Pancreas (tissue), 10 donors: ENCODE measurements around the gene CYP17A1. TPM values are rescaled to one million over a fixed set of nuclear protein-coding genes. Genes with fewer than 3 reads are reported as not detected.

Source experiments
- ATAC-seq, 4 donors: fragments of 200-7000 bp; cut with Tn5 transposase; one replicate each; pipeline versions ENCODE4 v1.8.0 to v1.9.1; 2020; ENCODE audit warnings: mild to moderate bottlenecking in 4 of 4, moderate library complexity in 4 of 4
- DNase-seq, 6 donors: peaks; one replicate each; pipeline ENCODE4 v3.0.0-alpha.2; 2020
- FAIRE-seq: peaks from 2 replicates; lab custom pipeline; 2012; peaks lifted over from hg19 to GRCh38; lab: Jason Lieb, UNC
- H3K27ac ChIP-seq, 4 donors: fragments of 200-600 bp; sonication (generic); 1 replicate in 3 of 4; 2 replicates in 1 of 4; pipeline versions ENCODE4 v1.5.0 to v1.8.0; 2020
- H3K27me3 ChIP-seq, 4 donors: fragments of 200-600 bp; one replicate each; pipeline ENCODE4 v1.8.0; 2021
- H3K36me3 ChIP-seq, 3 donors: fragments of 200-600 bp; sonication (generic) in 1 of 3; one replicate each; pipeline versions ENCODE4 v1.5.0 to v1.8.0; 2020 to 2021
- H3K4me1 ChIP-seq, 3 donors: fragments of 200-600 bp; one replicate each; pipeline ENCODE4 v1.8.0; 2021
- H3K4me3 ChIP-seq, 4 donors: fragments of 200-600 bp; sonication (generic) in 2 of 4; one replicate each; pipeline versions ENCODE4 v1.5.0 to v1.8.0; 2020 to 2021
- H3K9me3 ChIP-seq, 4 donors: fragments of 200-600 bp; one replicate each; pipeline ENCODE4 v1.8.0; 2021
- WGBS, 2 donors: extraction: QIAGEN DNeasy Blood & Tissue Kit; methylation state at CpG; one replicate each; pipeline ENCODE4 v1.1.7; 2013; 5-methylcytosine and 5-hydroxymethylcytosine counted together
- intact Hi-C, 3 donors: fragments of 100-400 bp; cut with DNase I; formaldehyde crosslinking; loops; one replicate each; pipeline versions ENCODE4 v1.11.1 to v1.14.2; 2022
- polyA plus RNA-seq, 2 donors: library from polyadenylated mRNA; stranded (reverse); fragments of 200-250 nt; gene quantifications; one replicate each; pipeline ENCODE4 v1.2.3, GENCODE V29; 2013
- total RNA-seq, 6 donors: library from RNA; stranded (reverse); fragmentation: NEBNext Ultra II Directional in 4 of 6; extraction: Animal tissue kit (Norgen Biotek cat#: 25700) in 4 of 6; gene quantifications; one replicate each; pipeline versions ENCODE4 v1.2.1 to v1.2.4, GENCODE V29; 2021 to 2023
- TF ChIP-seq, protein P1 (sequence below), 4 donors: fragments of 200-600 bp; sonication (generic) in 3 of 4; IDR thresholded peaks; one replicate each; pipeline versions ENCODE4 v1.5.0 to v1.8.0; 2021; ENCODE audit warnings: antibody characterized with exemption in 4 of 4
- donor health status: healthy with polysubstance abuse.
- donor health status: DM: no; HTN: no; CAD: no; lungs with moderate emphysema.
- donor health status: DM: no; HTN: no; CAD: no.
- donor health status: control.
- donor health status: control.
- donor health status: Bipolar disorder and iron deficiency.
- donor health status: DM: yes; HTN: yes; CAD: no.
- donor health status: DM: no; HTN: no; CAD: no.
- donor health status: DM: no; HTN: no; CAD: no.
- donor health status: DM: yes; HTN: yes; CAD: no.

The CYP17A1 gene
- total and polyA plus RNA-seq, 8 donors, result 0.11 to 6.4 (median 0.35) TPM; not detected in 1

DNA sequence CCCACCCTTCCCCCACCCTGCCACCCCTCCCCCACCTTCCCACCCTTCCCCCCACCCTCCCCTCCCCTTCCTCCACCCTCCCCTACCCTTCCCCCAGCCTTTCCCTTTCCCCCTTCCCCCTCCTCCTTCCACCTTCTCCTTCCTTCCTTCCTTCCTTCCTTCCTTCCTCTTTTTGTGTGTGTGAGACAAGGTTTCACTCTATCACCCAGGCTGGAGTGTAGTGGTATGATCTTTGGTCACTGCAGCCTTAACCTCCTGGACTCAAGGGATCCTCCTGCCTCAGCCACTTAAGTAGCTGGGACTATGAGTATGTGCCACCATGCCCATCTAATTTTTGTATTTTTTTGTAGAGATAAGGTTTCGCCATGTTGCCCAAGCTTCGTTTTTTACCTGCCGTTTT, 35.2 kb downstream of the CYP17A1 start:
- H3K9me3 ChIP-seq, result no peaks in the 10 kb centered on the region
- peak overlapping the region in 1 of 4 donors; percentile 9 for H3K27ac ChIP-seq
- H3K4me3 ChIP-seq, result no peak overlapping the region
- H3K36me3 ChIP-seq, result peaks cover 0 to 20% (median 3%) of the 10 kb centered on the region in 3 donors
- peak in 1 of 4 donors; percentile 32 for ATAC-seq
- TF ChIP-seq, protein P1, sequence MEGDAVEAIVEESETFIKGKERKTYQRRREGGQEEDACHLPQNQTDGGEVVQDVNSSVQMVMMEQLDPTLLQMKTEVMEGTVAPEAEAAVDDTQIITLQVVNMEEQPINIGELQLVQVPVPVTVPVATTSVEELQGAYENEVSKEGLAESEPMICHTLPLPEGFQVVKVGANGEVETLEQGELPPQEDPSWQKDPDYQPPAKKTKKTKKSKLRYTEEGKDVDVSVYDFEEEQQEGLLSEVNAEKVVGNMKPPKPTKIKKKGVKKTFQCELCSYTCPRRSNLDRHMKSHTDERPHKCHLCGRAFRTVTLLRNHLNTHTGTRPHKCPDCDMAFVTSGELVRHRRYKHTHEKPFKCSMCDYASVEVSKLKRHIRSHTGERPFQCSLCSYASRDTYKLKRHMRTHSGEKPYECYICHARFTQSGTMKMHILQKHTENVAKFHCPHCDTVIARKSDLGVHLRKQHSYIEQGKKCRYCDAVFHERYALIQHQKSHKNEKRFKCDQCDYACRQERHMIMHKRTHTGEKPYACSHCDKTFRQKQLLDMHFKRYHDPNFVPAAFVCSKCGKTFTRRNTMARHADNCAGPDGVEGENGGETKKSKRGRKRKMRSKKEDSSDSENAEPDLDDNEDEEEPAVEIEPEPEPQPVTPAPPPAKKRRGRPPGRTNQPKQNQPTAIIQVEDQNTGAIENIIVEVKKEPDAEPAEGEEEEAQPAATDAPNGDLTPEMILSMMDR (IDR thresholded peaks at IDR 0.05), result no peak
- DNase-seq, result no peak
- WGBS, 2 donors, result 43 to 73% methylated on average over 3 of the region's 3 CpGs
- no peak for FAIRE-seq
- H3K4me1 ChIP-seq, result peaks cover 0 to 3% (median 0%) of the 10 kb centered on the region in 3 donors
- intact Hi-C loops, result no loop called here
- H3K27me3 ChIP-seq, result no peaks in the 10 kb centered on the region

- H3K27me3 ChIP-seq, result no peaks in the 10 kb centered on the region
These were observed 35.7 kb downstream of the CYP17A1 start for GRCh38 chr10:102801496-102801895.

DNA sequence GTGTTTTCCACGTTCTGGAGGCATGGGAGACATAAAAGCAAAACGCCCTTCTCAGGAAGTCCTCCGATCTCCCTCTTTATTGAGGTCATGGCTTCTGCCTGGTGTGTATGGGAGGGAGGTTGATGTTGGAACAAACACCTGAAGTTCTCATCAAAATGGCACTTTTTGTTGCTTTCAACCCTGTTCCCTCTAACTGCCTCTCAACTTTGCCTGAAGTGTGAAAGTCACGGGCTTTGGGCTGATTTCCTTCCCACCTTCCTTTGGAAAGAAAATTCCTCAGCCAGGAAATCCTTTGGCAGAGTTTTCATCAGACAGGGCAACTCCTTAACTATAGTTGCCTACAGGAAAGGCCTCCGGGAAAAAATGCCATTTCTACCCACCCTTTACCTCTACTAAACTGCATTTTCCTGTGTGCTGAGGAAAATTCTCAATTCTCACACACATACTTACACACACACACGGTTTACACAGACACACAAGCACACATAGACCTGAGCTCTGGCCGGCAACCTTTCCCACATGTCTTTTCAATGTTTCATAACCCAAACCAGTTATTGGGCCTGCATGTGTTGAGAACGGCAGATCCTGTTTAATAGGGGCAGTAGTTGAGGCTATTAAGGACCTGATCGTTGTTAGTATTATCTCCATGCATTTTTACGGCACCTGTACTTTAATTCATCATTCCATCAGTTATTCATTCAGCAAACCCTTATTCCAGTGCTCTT, 36.4 kb downstream of the CYP17A1 start:
- Histone ChIP-seq H3K27ac (peak overlapping the region in 2 of 4 donors; percentile 13 to 47), H3K9me3 (no peaks in the 10 kb centered on the region), H3K27me3 (no peaks in the 10 kb centered on the region), H3K4me1 (peaks cover 0 to 3% (median 0%) of the 10 kb centered on the region in 3 donors), H3K36me3 (peaks cover 0 to 20% (median 3%) of the 10 kb centered on the region in 3 donors), H3K4me3 (no peak overlapping the region)
- TF ChIP-seq, protein P1 (IDR thresholded peaks at IDR 0.05), result no peak
- intact Hi-C loops, result no loop called here
- FAIRE-seq, result no peak
- ATAC-seq, result no peak
- no peak for DNase-seq
- 85 to 87% methylated on average over 10 of the region's 10 CpGs for WGBS, 2 donors

More at GRCh38 chr10:102801496-102801895, 35.7 kb downstream of the CYP17A1 start:
- TF ChIP-seq, protein P1 (IDR thresholded peaks at IDR 0.05), result no peak
- Histone ChIP-seq H3K9me3 (no peaks in the 10 kb centered on the region), H3K36me3 (peaks cover 0 to 20% (median 3%) of the 10 kb centered on the region in 3 donors), H3K4me1 (peaks cover 0 to 3% (median 0%) of the 10 kb centered on the region in 3 donors), H3K4me3 (no peak overlapping the region), H3K27ac (peak overlapping the region in 2 of 4 donors; percentile 13 to 47)
- intact Hi-C loops, result no loop called here
- DNase-seq, result no peak
- ATAC-seq, result peak in 2 of 4 donors; percentile 21 to 34
- FAIRE-seq, result no peak
- WGBS, 2 donors, result 57 to 59% methylated on average over 2 of the region's 2 CpGs

DNA sequence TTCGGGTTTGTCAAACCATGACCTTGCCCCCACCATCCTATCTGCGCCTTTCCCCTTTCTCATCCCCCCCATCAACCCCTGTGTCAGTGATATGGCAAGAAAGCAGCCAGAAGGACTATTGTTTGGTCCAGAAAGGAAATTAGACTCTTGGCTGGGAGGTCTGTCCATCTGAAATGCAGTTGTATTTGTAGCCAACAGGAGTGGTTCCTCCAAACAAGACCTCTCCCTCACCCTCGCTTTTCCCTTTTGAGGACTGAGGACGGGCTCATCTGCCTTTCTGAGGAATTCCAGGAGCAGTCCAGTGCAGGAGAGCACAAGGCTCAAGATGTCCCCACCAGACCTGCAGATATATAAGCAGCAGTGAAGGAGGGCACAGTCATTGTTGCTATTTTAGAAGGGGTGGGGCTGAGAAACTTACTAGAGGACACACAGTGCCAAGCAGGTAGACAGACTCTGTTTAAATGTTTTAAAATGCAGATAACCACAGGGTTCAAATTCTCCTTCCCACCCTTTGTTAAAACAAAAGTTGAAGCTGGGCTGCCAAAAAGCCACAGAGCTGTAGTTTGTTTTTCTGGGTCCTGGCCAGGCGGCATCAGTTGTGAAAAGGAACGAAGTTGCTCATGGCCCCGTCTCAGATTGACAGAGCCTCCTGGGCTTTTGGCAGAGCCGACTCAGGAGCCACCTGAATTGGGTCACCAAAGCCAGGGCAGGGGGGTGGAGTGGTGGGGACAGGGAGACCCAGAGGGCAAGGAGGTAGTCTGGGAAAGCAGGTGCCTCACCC, 37.3 kb downstream of the CYP17A1 start:
- no peaks in the 10 kb centered on the region for H3K27me3 ChIP-seq
- no peak for DNase-seq
- peak overlapping the region in 1 of 4 donors; percentile 47 for H3K27ac ChIP-seq
- peaks cover 0 to 3% (median 0%) of the 10 kb centered on the region in 3 donors for H3K4me1 ChIP-seq
- 68 to 71% methylated on average over 8 of the region's 8 CpGs for WGBS, 2 donors
- no peaks in the 10 kb centered on the region for H3K9me3 ChIP-seq
- peaks cover 0 to 20% (median 3%) of the 10 kb centered on the region in 3 donors for H3K36me3 ChIP-seq
- TF ChIP-seq, protein P1 (IDR thresholded peaks at IDR 0.05), result no peak
- ATAC-seq, result no peak
- intact Hi-C loops, result no loop called here
- no peak for FAIRE-seq
- H3K4me3 ChIP-seq, result no peak overlapping the region
